ENCODE measurements around the gene IL13.

GRCh38 chr5:132677191-132677590, 19.2 kb downstream of the IL13 start:
- TF ChIP-seq CTCF (conservative IDR thresholded peaks at IDR 0.05) = no peak
- TF ChIP-seq ZFX (IDR thresholded peaks at IDR 0.05) = no peak
